22Rv1 (cell line): ENCODE measurements around the gene TNIP2.

Experiments used
- CTCF ChIP-seq: fragments of 450-650 bp; IDR thresholded peaks from 2 replicates; pipeline ENCODE4 v1.5.1; 2017; ENCODE audit warnings: mild to moderate bottlenecking
- ZFX ChIP-seq: fragments of 450-650 bp; IDR thresholded peaks from 2 replicates; pipeline ENCODE4 v1.6.1; 2017; ENCODE audit warnings: antibody characterized with exemption, borderline replicate concordance

- TF ChIP-seq CTCF (no peak), ZFX (no peak)
Observed at GRCh38 chr4:2714061-2714770, 41.9 kb downstream of the TNIP2 start.
